SK-N-SH treated with all-trans-retinoic acid at 6 μM for 48 hours (cell line): ENCODE data around the gene RBMX2.

Experiments
- ATAC-seq: fragments of 200-7000 bp; cut with Tn5 transposase; 3 replicates; pipeline ENCODE4 v1.9.1; 2020; ENCODE audit warnings: mild to moderate bottlenecking, moderate library complexity
- ARNTL ChIP-seq: fragments of 450-650 bp; formaldehyde crosslinking; IDR thresholded peaks from 2 replicates; pipeline ENCODE4 v1.5.0; 2020; ENCODE audit warnings: low read depth, mild to moderate bottlenecking, moderate library complexity, borderline replicate concordance
- BACH2 ChIP-seq: fragments of 250-450 bp; sonication (Bioruptor Pico); IDR thresholded peaks from 2 replicates; pipeline ENCODE4 v1.9.0; 2021; ENCODE audit warnings: mild to moderate bottlenecking, borderline replicate concordance
- CSRNP3 ChIP-seq: fragments of 250-450 bp; sonication (Bioruptor Pico); IDR thresholded peaks from 2 replicates; pipeline ENCODE4 v1.5.1; 2021; ENCODE audit warnings: mild to moderate bottlenecking, moderate library complexity
- ESRRG ChIP-seq: fragments of 250-450 bp; sonication (Bioruptor Pico); IDR thresholded peaks from 2 replicates; pipeline ENCODE4 v1.6.1; 2021; ENCODE audit warnings: mild to moderate bottlenecking
- GLIS3 ChIP-seq: fragments of 250-450 bp; sonication (Bioruptor Pico); IDR thresholded peaks from 2 replicates; pipeline ENCODE4 v1.5.0; 2020; ENCODE audit warnings: mild to moderate bottlenecking, moderate library complexity
- OSR1 ChIP-seq: fragments of 250-450 bp; sonication (Bioruptor Pico); IDR thresholded peaks from 2 replicates; pipeline ENCODE4 v1.8.0; 2022; ENCODE audit warnings: moderate library complexity, mild to moderate bottlenecking, inconsistent platforms
- PATZ1 ChIP-seq: fragments of 250-450 bp; sonication (Bioruptor Pico); IDR thresholded peaks from 2 replicates; pipeline ENCODE4 v1.8.0; 2020; ENCODE audit warnings: mild to moderate bottlenecking, moderate library complexity, borderline replicate concordance
- POU6F1 ChIP-seq: fragments of 250-450 bp; sonication (Bioruptor Pico); IDR thresholded peaks from 2 replicates; pipeline ENCODE4 v1.8.0; 2021; ENCODE audit warnings: low read depth, mild to moderate bottlenecking, moderate library complexity, borderline replicate concordance
- PPARA ChIP-seq: fragments of 250-450 bp; sonication (Bioruptor Pico); IDR thresholded peaks from 2 replicates; pipeline ENCODE4 v1.5.0; 2020; ENCODE audit warnings: mild to moderate bottlenecking, borderline replicate concordance
- RARB ChIP-seq: fragments of 250-450 bp; sonication (Bioruptor Pico); IDR thresholded peaks from 2 replicates; pipeline ENCODE4 v1.8.0; 2021; ENCODE audit warnings: mild to moderate bottlenecking, moderate library complexity
- SNAI2 ChIP-seq: fragments of 250-450 bp; sonication (Bioruptor Pico); IDR thresholded peaks from 2 replicates; pipeline ENCODE4 v1.5.0; 2020; ENCODE audit warnings: mild to moderate bottlenecking, moderate library complexity
- TCF4 ChIP-seq: fragments of 250-450 bp; sonication (Bioruptor Pico); IDR thresholded peaks from 2 replicates; pipeline ENCODE4 v1.8.0; 2021; ENCODE audit warnings: mild to moderate bottlenecking, moderate library complexity, borderline replicate concordance
- ZC3H10 ChIP-seq: fragments of 250-450 bp; sonication (Bioruptor Pico); IDR thresholded peaks from 2 replicates; pipeline ENCODE4 v1.5.1; 2021; ENCODE audit warnings: mild to moderate bottlenecking, moderate library complexity
- ZFP3 ChIP-seq: fragments of 250-450 bp; sonication (Bioruptor Pico); IDR thresholded peaks from 2 replicates; pipeline ENCODE4 v1.5.0; 2020; ENCODE audit warnings: mild to moderate bottlenecking, moderate library complexity
- ZFP30 ChIP-seq: fragments of 450-650 bp; formaldehyde crosslinking; IDR thresholded peaks from 2 replicates; pipeline ENCODE4 v1.5.0; 2022; ENCODE audit warnings: mild to moderate bottlenecking, moderate library complexity
- ZNF565 ChIP-seq: fragments of 450-650 bp; formaldehyde crosslinking; conservative IDR thresholded peaks from 2 replicates; pipeline ENCODE4 v1.5.0; 2020; ENCODE audit warnings: low read depth, mild to moderate bottlenecking, moderate library complexity
- ZNF8 ChIP-seq: fragments of 450-650 bp; formaldehyde crosslinking; IDR thresholded peaks from 2 replicates; pipeline ENCODE4 v1.5.0; 2020; ENCODE audit warnings: mild to moderate bottlenecking, moderate library complexity
- TF ChIP-seq, protein P1 (sequence below): fragments of 250-450 bp; sonication (Bioruptor Pico); IDR thresholded peaks from 2 replicates; pipeline ENCODE4 v1.5.1; 2020; ENCODE audit warnings: low read depth, mild to moderate bottlenecking, moderate library complexity
- TF ChIP-seq, protein P2 (sequence below): fragments of 250-450 bp; sonication (Bioruptor Pico); IDR thresholded peaks from 2 replicates; pipeline ENCODE4 v1.5.0; 2020; ENCODE audit warnings: mild to moderate bottlenecking, moderate library complexity

RBMX2 gene

DNA sequence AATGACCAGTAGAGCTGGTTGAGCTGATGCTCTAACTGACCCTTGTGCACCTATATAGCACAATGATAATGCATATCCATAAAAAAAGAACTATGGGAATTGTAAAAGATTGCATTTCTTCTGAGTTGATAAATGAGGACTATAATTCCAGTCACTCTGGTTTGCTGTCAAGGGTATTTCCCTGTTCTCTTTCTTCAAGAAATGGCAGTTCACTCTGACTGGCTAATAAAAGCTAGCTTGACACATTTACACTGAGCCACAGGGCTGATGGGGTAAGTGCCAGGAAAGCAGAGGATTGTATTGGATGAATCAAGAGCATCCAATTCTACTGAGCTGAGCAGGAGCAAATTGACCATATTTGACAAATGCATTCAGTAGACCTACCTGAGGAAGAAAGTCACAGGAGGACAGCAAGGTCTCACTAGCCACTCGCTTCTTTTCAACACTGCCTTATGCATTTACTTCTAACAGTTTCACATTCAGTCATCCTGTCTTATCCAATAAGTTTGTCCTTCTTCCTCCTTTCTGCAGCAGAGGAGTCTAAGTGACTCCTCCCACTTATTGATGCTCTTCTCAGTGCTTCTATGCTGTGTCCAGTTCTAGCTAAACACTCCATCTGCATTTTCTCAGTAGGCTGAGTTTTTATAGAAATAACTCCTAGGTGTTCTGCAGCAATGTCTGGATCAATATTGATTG, 43.0 kb downstream of the RBMX2 start:
- TF ChIP-seq, protein P1, sequence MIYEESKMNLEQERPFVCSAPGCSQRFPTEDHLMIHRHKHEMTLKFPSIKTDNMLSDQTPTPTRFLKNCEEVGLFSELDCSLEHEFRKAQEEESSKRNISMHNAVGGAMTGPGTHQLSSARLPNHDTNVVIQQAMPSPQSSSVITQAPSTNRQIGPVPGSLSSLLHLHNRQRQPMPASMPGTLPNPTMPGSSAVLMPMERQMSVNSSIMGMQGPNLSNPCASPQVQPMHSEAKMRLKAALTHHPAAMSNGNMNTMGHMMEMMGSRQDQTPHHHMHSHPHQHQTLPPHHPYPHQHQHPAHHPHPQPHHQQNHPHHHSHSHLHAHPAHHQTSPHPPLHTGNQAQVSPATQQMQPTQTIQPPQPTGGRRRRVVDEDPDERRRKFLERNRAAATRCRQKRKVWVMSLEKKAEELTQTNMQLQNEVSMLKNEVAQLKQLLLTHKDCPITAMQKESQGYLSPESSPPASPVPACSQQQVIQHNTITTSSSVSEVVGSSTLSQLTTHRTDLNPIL (CRISPR knock-in tag), result no peak
- TF ChIP-seq OSR1 (no peak), PATZ1 (no peak), SNAI2 (CRISPR knock-in tag) (no peak), CSRNP3 (CRISPR knock-in tag) (no peak), ZC3H10 (CRISPR knock-in tag) (no peak), GLIS3 (CRISPR knock-in tag) (no peak), ZFP3 (CRISPR knock-in tag) (no peak), TCF4 (no peak), ZNF8 (no peak), ZNF565 (CRISPR knock-in tag) (no peak), ESRRG (CRISPR knock-in tag) (no peak), POU6F1 (CRISPR knock-in tag) (no peak), RARB (CRISPR knock-in tag) (no peak)
- TF ChIP-seq, protein P2, sequence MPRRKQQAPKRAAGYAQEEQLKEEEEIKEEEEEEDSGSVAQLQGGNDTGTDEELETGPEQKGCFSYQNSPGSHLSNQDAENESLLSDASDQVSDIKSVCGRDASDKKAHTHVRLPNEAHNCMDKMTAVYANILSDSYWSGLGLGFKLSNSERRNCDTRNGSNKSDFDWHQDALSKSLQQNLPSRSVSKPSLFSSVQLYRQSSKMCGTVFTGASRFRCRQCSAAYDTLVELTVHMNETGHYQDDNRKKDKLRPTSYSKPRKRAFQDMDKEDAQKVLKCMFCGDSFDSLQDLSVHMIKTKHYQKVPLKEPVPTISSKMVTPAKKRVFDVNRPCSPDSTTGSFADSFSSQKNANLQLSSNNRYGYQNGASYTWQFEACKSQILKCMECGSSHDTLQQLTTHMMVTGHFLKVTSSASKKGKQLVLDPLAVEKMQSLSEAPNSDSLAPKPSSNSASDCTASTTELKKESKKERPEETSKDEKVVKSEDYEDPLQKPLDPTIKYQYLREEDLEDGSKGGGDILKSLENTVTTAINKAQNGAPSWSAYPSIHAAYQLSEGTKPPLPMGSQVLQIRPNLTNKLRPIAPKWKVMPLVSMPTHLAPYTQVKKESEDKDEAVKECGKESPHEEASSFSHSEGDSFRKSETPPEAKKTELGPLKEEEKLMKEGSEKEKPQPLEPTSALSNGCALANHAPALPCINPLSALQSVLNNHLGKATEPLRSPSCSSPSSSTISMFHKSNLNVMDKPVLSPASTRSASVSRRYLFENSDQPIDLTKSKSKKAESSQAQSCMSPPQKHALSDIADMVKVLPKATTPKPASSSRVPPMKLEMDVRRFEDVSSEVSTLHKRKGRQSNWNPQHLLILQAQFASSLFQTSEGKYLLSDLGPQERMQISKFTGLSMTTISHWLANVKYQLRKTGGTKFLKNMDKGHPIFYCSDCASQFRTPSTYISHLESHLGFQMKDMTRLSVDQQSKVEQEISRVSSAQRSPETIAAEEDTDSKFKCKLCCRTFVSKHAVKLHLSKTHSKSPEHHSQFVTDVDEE (CRISPR knock-in tag), result no peak
- TF ChIP-seq, all 23 proteins: peak for 0
- ATAC-seq, result no peak

- no peak for ATAC-seq
- TF ChIP-seq RARB (CRISPR knock-in tag) (no peak), ESRRG (CRISPR knock-in tag) (no peak), PPARA (CRISPR knock-in tag) (no peak), GLIS3 (CRISPR knock-in tag) (no peak), OSR1 (no peak), ZNF565 (CRISPR knock-in tag) (no peak), TCF4 (no peak), PATZ1 (no peak), POU6F1 (CRISPR knock-in tag) (no peak), ZNF8 (no peak), ZFP30 (CRISPR knock-in tag) (no peak), ARNTL (no peak), BACH2 (no peak), CSRNP3 (CRISPR knock-in tag) (no peak)
- TF ChIP-seq, protein P2 (CRISPR knock-in tag), result no peak
These were observed 45.2 kb downstream of the RBMX2 start for GRCh38 chrX:130446974-130447373.
